BE2C (cell line): ENCODE data around the gene ZFYVE26.
"Not testable (repeated sequence)": the region's sequence is repeated elsewhere in the genome, so short reads cannot be mapped to it uniquely, and the experiment has no call there.

Experiments used
- DNase-seq: peaks from one replicate; pipeline ENCODE4 v3.0.0-alpha.2; 2020
- H3K27me3 ChIP-seq: fragments of 250-450 bp; sonication (Bioruptor Pico); 2 replicates; pipeline ENCODE4 v1.5.1; 2020; ENCODE audit warnings: mild to moderate bottlenecking
- H3K36me3 ChIP-seq: fragments of 250-450 bp; sonication (Bioruptor Pico); 2 replicates; pipeline ENCODE4 v1.5.1; 2020; ENCODE audit warnings: mild to moderate bottlenecking
- H3K4me1 ChIP-seq: fragments of 250-450 bp; sonication (Bioruptor Pico); 2 replicates; pipeline ENCODE4 v1.5.1; 2020
- H3K4me3 ChIP-seq: 2 replicates; pipeline ENCODE4 v1.5.1; 2011; ENCODE audit warnings: low read depth, low read length
- H3K9me3 ChIP-seq: fragments of 250-450 bp; sonication (Bioruptor Pico); 2 replicates; pipeline ENCODE4 v1.5.1; 2020
- TF ChIP-seq, protein P1 (sequence below): IDR thresholded peaks from 2 replicates; pipeline ENCODE4 v1.5.1; 2012; ENCODE audit warnings: mild to moderate bottlenecking, low read depth, low read length

The ZFYVE26 gene

DNA sequence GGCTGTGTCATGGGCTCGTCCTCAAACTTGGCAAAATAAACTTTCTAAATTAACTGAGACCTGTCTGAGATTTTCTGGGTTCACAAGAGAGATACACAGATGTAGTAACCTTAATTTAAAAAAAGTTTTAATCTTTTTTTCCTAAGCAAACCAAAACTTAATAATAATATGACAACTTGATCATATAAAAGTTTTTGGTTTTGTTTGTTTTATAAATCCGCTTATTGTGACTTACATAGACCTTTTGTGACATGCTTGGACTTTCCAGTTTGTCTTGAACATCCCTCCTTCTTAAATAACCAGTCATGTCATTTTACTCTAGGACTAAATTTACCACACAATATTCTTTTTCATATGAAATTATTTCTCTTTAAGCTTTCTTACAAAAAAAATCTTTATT, 106.2 kb downstream of the ZFYVE26 start:
- TF ChIP-seq, protein P1, sequence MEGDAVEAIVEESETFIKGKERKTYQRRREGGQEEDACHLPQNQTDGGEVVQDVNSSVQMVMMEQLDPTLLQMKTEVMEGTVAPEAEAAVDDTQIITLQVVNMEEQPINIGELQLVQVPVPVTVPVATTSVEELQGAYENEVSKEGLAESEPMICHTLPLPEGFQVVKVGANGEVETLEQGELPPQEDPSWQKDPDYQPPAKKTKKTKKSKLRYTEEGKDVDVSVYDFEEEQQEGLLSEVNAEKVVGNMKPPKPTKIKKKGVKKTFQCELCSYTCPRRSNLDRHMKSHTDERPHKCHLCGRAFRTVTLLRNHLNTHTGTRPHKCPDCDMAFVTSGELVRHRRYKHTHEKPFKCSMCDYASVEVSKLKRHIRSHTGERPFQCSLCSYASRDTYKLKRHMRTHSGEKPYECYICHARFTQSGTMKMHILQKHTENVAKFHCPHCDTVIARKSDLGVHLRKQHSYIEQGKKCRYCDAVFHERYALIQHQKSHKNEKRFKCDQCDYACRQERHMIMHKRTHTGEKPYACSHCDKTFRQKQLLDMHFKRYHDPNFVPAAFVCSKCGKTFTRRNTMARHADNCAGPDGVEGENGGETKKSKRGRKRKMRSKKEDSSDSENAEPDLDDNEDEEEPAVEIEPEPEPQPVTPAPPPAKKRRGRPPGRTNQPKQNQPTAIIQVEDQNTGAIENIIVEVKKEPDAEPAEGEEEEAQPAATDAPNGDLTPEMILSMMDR, result no peak
- no peak for DNase-seq
- peaks cover 10% of the 10 kb centered on the region; the same call in 1 of the 2 replicates for H3K9me3 ChIP-seq
- no peaks in the 10 kb centered on the region for H3K4me1 ChIP-seq
- 0 out of 2 replicates have a peak, but pooled peaks cover 4% of the 10 kb centered on the region for H3K27me3 ChIP-seq
- no peaks in the 10 kb centered on the region for H3K36me3 ChIP-seq
- no peak overlapping the region for H3K4me3 ChIP-seq

DNA sequence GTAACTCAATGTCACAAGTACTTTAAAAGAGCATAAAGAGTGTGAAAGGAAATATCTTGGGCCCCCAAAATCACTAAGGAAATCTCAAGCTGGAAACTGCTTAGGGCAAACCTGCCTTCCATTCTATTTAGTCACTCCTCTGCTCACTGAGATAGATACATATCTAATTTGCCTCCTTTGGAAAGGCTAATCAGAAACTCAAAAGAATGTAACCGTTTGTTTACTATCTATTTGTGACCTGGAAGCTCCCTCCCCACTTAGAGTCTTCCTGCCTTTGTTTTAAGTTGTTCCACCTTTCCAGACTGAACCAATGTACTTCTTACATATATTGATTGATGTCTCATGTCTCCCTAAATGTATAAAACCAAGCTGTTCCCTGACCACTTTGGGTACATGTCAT, 106.6 kb downstream of the ZFYVE26 start:
- H3K9me3 ChIP-seq, result peaks cover 10% of the 10 kb centered on the region; the same call in 1 of the 2 replicates
- H3K27me3 ChIP-seq, DNase-seq, H3K36me3 ChIP-seq, H3K4me1 ChIP-seq, H3K4me3 ChIP-seq: not testable (repeated sequence)

DNA sequence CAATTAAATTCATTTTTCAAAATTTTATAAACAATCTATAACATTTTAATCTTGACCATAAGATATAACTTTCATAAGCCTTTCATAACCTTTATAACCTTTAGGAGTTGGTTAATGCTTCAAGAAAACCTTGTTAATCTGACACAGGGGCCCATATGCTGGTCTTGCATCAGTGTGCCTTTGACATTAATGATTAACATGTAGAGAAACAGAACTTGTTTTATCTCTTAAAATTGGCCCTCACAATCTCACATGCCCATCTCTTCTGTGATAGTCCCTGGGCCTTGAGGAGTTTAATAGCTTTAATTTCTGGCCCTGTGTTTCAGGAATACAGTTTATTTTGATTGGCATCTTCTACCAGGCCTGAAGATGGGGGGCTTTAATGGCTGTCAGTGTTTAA, 107.0 kb downstream of the ZFYVE26 start:
- H3K27me3 ChIP-seq, H3K4me3 ChIP-seq, H3K36me3 ChIP-seq, DNase-seq, H3K4me1 ChIP-seq: not testable (repeated sequence)
- peaks cover 10% of the 10 kb centered on the region; the same call in 1 of the 2 replicates for H3K9me3 ChIP-seq

DNA sequence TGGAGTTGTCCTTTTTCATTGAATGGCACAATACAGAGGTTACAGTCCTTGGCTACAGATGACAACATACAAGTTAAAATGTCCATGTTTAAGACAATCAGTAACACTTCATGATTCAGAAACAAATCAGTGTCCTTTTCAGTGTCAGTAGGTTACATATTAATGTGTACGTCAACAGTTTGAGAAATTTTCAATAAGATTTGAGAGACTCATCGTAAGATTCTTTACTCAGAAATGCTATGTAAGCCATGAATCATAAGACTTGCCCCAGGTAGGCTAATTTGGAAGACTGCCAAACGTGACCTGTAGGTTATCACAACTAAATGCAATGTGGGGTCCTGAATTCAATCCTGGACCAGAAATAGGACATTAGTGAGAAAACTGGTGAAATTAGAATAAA, 111.2 kb downstream of the ZFYVE26 start:
- TF ChIP-seq, protein P1, result no peak
- H3K36me3 ChIP-seq, result no peaks in the 10 kb centered on the region
- H3K9me3 ChIP-seq, result peaks cover 8% of the 10 kb centered on the region; the same call in 1 of the 2 replicates
- no peak overlapping the region for H3K4me3 ChIP-seq
- 0 out of 2 replicates have a peak, but pooled peaks cover 4% of the 10 kb centered on the region for H3K27me3 ChIP-seq
- H3K4me1 ChIP-seq, result no peaks in the 10 kb centered on the region
- DNase-seq, result no peak

DNA sequence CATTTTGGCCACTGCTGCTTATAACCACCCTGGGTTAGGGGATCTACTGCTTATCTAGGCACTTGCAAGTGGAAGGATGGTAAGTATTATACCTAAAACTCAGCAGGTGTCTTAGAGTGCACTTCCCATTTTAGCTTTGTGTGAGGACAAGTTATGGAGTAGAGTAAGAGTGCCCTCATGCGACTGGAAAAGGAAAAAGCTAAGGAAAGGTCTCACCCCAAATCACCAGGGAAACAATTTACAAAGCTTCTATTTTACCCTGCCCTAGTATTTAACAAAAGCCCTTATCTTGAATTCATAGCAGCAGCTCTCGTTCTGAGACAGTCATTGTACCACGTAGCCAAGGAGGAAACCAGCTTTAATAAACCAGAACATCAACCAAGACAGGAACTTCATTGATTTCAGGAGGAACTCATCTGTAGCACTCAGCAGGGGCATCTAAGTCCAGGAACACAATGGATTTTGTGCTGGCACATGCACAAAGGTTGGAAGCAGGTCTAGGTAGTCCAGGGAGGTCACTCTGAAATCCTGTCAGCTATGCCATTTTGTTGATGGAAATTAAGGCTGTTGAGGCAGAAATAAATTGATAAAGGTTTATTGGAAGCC, 111.8 kb downstream of the ZFYVE26 start:
- Histone ChIP-seq H3K36me3 (no peaks in the 10 kb centered on the region), H3K9me3 (peaks cover 2% of the 10 kb centered on the region; the same call in 1 of the 2 replicates), H3K27me3 (0 out of 2 replicates have a peak, but pooled peaks cover 4% of the 10 kb centered on the region), H3K4me3 (no peak overlapping the region), H3K4me1 (no peaks in the 10 kb centered on the region)
- TF ChIP-seq, protein P1, result peak; percentile 87
- peak; percentile 25 for DNase-seq

DNA sequence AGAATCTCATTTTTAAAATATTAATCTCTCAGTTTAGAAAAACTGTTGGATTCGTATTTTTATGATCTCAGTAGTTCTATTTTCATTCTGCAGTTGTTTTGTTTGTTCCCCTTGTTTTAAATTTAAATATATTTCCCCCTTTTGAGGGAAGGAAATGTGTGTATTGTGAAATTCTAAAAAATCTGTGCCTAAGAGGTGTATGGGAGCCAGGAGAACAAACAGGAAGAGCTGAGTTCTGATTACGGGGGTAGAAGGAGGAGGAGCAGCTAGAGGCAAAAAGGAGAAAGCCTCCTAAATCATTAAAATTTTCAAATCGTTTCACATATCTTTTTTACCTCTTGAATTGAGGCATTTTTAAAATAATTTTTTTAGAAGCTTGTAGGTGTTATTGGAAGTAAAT, 112.4 kb downstream of the ZFYVE26 start:
- H3K4me1 ChIP-seq, result no peaks in the 10 kb centered on the region
- H3K27me3 ChIP-seq, result 0 out of 2 replicates have a peak, but pooled peaks cover 4% of the 10 kb centered on the region
- H3K9me3 ChIP-seq, result no peaks in the 10 kb centered on the region; the same call in 1 of the 2 replicates
- no peak overlapping the region for H3K4me3 ChIP-seq
- H3K36me3 ChIP-seq, result no peaks in the 10 kb centered on the region
- no peak for DNase-seq
- TF ChIP-seq, protein P1, result no peak

DNA sequence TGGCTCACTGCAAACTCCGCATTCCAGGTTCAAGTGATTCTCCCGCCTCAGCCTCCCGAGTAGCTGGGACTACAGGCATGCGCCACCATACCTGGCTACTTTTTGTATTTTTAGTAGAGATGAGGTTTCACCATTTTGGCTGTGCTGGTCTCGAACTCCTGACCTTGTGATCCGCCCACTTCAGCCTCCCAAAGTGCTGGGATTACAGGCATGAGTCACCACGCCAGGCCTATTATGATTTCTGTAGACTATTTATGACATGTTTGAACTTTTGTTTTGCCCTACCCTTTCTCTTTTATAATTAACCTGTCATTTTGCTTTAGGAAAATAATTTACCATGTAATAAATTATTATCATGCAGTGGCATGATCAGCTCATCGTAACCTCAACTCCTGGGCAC, 114.9 kb downstream of the ZFYVE26 start, which contains the start of gene RDH12:
Gene RDH12, plus strand, starts transcription at position 395 of the 400 bp plus-strand sequence. CDS start 20,757 bp downstream, outside the sequence.
- DNase-seq, H3K9me3 ChIP-seq, H3K36me3 ChIP-seq, H3K4me3 ChIP-seq, H3K4me1 ChIP-seq, H3K27me3 ChIP-seq: not testable (repeated sequence)

DNA sequence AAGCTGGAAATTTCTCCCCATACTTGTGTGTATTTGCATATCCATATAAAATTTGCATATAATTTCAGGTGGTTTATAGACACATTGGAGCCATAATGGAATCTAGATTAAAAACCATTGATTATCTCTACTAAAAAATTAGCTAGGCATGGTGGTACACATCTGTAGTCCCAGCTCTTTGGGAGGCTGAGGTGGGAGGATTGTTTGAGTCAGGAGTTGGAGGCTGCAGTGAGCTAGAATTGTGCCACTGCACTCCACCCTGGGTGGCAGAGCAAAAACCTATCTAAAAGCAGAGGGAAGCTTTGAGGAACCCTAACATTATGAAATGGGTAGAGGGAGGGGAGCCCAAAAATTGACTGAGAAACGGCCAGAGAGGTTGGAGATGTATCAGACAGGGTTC, 118.2 kb downstream of the ZFYVE26 start:
- no peaks in the 10 kb centered on the region for H3K9me3 ChIP-seq
- DNase-seq, result no peak
- TF ChIP-seq, protein P1, result no peak
- no peaks in the 10 kb centered on the region for H3K4me1 ChIP-seq
- H3K4me3 ChIP-seq, result no peak overlapping the region
- H3K27me3 ChIP-seq, result no peaks in the 10 kb centered on the region
- no peaks in the 10 kb centered on the region for H3K36me3 ChIP-seq
